Hepatocyte (in vitro differentiated cells): Measurements from ENCODE around the gene AAGAB. TPM values are rescaled to one million over a fixed set of nuclear protein-coding genes. Genes with fewer than 3 reads are reported as not detected.
"Not testable (repeated sequence)": the region's sequence is repeated elsewhere in the genome, so short reads cannot be mapped to it uniquely, and the experiment has no call there.

Source experiments
- DNase-seq: peaks from one replicate; pipeline ENCODE4 v3.0.0-alpha.2; 2016; ENCODE audit warnings: low spot score
- H2AFZ ChIP-seq: fragments of 200-600 bp; sonication (generic); 2 replicates; pipeline ENCODE4 v1.6.0; 2016; ENCODE audit warnings: antibody characterized with exemption, mild to moderate bottlenecking
- H3K27ac ChIP-seq: fragments of 200-600 bp; sonication (generic); 2 replicates; pipeline ENCODE4 v1.5.1; 2016; ENCODE audit warnings: mild to moderate bottlenecking
- H3K27me3 ChIP-seq: fragments of 200-600 bp; sonication (generic); 2 replicates; pipeline ENCODE4 v1.6.1; 2016
- H3K36me3 ChIP-seq: fragments of 200-600 bp; sonication (generic); replicated peaks from 2 replicates; pipeline ENCODE4 v1.5.1; 2016; ENCODE audit warnings: low read depth; ENCODE audit not compliant: insufficient read depth
- H3K4me1 ChIP-seq: fragments of 200-600 bp; sonication (generic); 2 replicates; pipeline ENCODE4 v1.5.1; 2016; ENCODE audit warnings: mild to moderate bottlenecking, moderate library complexity; ENCODE audit not compliant: insufficient read depth
- H3K4me2 ChIP-seq: fragments of 200-600 bp; sonication (generic); 2 replicates; pipeline ENCODE4 v1.6.0; 2016
- H3K4me3 ChIP-seq: fragments of 200-600 bp; sonication (generic); 2 replicates; pipeline ENCODE4 v1.5.1; 2016; ENCODE audit warnings: mild to moderate bottlenecking
- H3K79me2 ChIP-seq: fragments of 200-600 bp; sonication (generic); 2 replicates; pipeline ENCODE4 v1.6.0; 2017; ENCODE audit warnings: mild to moderate bottlenecking
- H3K9me2 ChIP-seq: fragments of 200-600 bp; sonication (generic); replicated peaks from 2 replicates; pipeline ENCODE4 v1.6.0; 2017; ENCODE audit warnings: mild to moderate bottlenecking; ENCODE audit not compliant: insufficient read depth
- H3K9me3 ChIP-seq: fragments of 200-600 bp; sonication (generic); 2 replicates; pipeline ENCODE4 v1.5.1; 2016; ENCODE audit warnings: low read depth, mild to moderate bottlenecking
- H4K20me1 ChIP-seq: fragments of 200-600 bp; sonication (generic); 2 replicates; pipeline ENCODE4 v1.6.0; 2016; ENCODE audit warnings: mild to moderate bottlenecking; ENCODE audit not compliant: insufficient read depth, poor library complexity, severe bottlenecking
- EZH2 ChIP-seq: fragments of 200-600 bp; sonication (generic); IDR thresholded peaks from 2 replicates; pipeline ENCODE4 v1.6.1; 2016; ENCODE audit warnings: antibody characterized with exemption, mild to moderate bottlenecking, borderline replicate concordance
- EZH2phosphoT487 ChIP-seq: fragments of 200-600 bp; sonication (generic); IDR thresholded peaks from one replicate; pipeline ENCODE4 v1.6.1; 2018; ENCODE audit warnings: antibody characterized with exemption, mild to moderate bottlenecking, low read depth, moderate library complexity; ENCODE audit not compliant: unreplicated experiment, severe bottlenecking
- WGBS: methylation state at CpG from one replicate; pipeline ENCODE4 v1.1.6; 2016; ENCODE audit warnings: low lambda C conversion rate; ENCODE audit errors: missing lambda C conversion rate; 5-methylcytosine and 5-hydroxymethylcytosine counted together
- polyA plus RNA-seq: library from polyadenylated mRNA; unstranded; fragments of >200 nt; fragmentation: Nextera tagmentation; extraction: Ambion mirVana; gene quantifications from 2 replicates; pipeline ENCODE4 v1.2.1, GENCODE V29; 2016
- total RNA-seq: library from RNA; depleted of rRNA; stranded (reverse); fragments of >200 nt; gene quantifications from 2 replicates; pipeline ENCODE4 v1.2.3, GENCODE V29; 2014
- TF ChIP-seq, protein P1 (sequence below): fragments of 200-600 bp; sonication (generic); IDR thresholded peaks from 2 replicates; pipeline ENCODE4 v1.5.1; 2016; ENCODE audit warnings: antibody characterized with exemption, mild to moderate bottlenecking; ENCODE audit not compliant: poor library complexity

AAGAB gene
- total and polyA plus RNA-seq, 2 experiments from 2014 or later = 30.8 to 36.2 TPM

DNA sequence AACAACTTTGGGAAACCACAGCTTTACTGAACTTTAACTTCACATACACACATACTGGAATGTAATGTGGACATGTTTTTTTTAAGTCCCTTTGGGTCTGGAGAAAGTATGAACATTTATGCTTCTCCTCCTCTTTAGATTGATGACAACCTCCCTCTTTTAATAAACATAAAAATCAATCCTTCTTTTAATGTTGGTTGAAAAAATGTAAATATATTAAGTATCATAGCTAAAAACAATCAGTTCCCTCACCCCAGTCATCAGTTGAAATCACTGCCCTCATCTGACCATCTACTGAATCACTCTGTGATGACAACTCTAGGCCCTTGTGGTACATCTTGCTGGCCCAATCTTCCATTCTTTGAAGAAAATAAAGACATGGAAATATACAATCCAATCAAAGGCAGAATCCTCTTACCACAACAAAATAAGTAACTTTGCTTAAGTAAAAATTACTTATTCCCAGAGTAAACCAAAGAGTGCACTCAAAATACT, 6.4 kb downstream of the AAGAB start:
- no peak for TF ChIP-seq EZH2
- TF ChIP-seq, protein P1, sequence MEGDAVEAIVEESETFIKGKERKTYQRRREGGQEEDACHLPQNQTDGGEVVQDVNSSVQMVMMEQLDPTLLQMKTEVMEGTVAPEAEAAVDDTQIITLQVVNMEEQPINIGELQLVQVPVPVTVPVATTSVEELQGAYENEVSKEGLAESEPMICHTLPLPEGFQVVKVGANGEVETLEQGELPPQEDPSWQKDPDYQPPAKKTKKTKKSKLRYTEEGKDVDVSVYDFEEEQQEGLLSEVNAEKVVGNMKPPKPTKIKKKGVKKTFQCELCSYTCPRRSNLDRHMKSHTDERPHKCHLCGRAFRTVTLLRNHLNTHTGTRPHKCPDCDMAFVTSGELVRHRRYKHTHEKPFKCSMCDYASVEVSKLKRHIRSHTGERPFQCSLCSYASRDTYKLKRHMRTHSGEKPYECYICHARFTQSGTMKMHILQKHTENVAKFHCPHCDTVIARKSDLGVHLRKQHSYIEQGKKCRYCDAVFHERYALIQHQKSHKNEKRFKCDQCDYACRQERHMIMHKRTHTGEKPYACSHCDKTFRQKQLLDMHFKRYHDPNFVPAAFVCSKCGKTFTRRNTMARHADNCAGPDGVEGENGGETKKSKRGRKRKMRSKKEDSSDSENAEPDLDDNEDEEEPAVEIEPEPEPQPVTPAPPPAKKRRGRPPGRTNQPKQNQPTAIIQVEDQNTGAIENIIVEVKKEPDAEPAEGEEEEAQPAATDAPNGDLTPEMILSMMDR = no peak
- no peak for TF ChIP-seq EZH2phosphoT487

DNA sequence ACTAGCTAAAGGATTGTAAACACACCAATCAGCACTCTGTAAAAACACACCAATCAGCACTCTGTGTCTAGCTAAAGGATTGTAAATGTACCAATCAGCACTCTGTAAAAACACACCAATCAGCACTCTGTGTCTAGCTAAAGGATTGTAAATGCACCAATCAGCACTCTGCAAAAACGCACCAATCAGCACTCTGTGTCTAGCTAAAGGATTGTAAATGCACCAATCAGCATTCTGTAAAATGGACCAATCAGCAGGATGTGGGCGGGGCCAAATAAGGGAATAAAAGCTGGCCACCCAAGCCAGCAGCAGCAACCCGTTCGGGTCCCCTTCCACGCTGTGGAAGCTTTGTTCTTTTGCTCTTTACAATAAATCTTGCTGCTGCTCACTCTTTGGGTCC, 7.9 kb downstream of the AAGAB start:
- not testable (repeated sequence) for DNase-seq, H2AFZ ChIP-seq, H3K4me2 ChIP-seq, H3K9me3 ChIP-seq, H3K36me3 ChIP-seq, H3K4me1 ChIP-seq, H3K9me2 ChIP-seq, H3K27me3 ChIP-seq, H4K20me1 ChIP-seq, H3K27ac ChIP-seq, H3K4me3 ChIP-seq
- 97% methylated on average over 5 of the region's 5 CpGs for WGBS
- peaks cover 85% of the 10 kb centered on the region for H3K79me2 ChIP-seq

More for the DNA sequence above, 6.4 kb downstream of the AAGAB start:
- H4K20me1 ChIP-seq = no peaks in the 10 kb centered on the region
- no peak overlapping the region for H3K27ac ChIP-seq
- no peaks in the 10 kb centered on the region for H3K27me3 ChIP-seq
- H3K79me2 ChIP-seq = peaks cover 90% of the 10 kb centered on the region
- no peak overlapping the region for H3K4me2 ChIP-seq
- DNase-seq = no peak
- H3K9me2 ChIP-seq = no peaks in the 10 kb centered on the region
- H3K36me3 ChIP-seq = no peaks in the 10 kb centered on the region
- no peak overlapping the region for H3K4me3 ChIP-seq
- no peak overlapping the region for H2AFZ ChIP-seq
- peaks cover 4% of the 10 kb centered on the region for H3K4me1 ChIP-seq
- H3K9me3 ChIP-seq = no peaks in the 10 kb centered on the region

DNA sequence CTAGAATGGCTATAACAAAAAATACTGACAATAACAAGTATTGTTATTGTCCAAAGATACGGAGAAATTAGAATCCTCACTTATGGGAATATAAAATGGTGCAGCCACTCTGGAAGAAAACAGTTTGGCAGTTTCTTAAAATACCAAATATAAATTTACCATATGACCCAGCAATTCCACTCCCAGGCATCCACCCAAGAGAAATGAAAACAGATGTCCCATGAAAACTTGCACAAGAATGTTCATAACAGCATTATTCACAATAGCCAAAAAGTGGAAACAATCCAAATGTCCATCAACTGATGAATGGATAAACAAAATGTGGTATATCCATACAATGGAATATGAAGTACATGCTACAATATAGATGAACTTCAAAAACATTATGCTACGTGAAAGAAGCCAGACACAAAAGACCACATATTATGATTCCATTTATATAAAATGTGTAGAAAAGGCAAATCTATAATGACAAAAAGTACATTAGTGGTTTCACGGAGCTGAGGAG, 9.4 kb downstream of the AAGAB start:
- no peak for DNase-seq
- H3K27me3 ChIP-seq = no peaks in the 10 kb centered on the region
- no peaks in the 10 kb centered on the region for H3K36me3 ChIP-seq
- TF ChIP-seq EZH2 (no peak), EZH2phosphoT487 (no peak)
- TF ChIP-seq, protein P1 = no peak
- no peak overlapping the region for H3K27ac ChIP-seq
- no peak overlapping the region for H3K4me3 ChIP-seq
- H3K4me1 ChIP-seq = no peaks in the 10 kb centered on the region
- no peak overlapping the region for H2AFZ ChIP-seq
- H3K9me3 ChIP-seq = no peaks in the 10 kb centered on the region
- WGBS = 96% methylated on average over 3 of the region's 3 CpGs
- H3K79me2 ChIP-seq = peaks cover 79% of the 10 kb centered on the region
- H4K20me1 ChIP-seq = no peaks in the 10 kb centered on the region
- no peak overlapping the region for H3K4me2 ChIP-seq
- no peaks in the 10 kb centered on the region for H3K9me2 ChIP-seq

DNA sequence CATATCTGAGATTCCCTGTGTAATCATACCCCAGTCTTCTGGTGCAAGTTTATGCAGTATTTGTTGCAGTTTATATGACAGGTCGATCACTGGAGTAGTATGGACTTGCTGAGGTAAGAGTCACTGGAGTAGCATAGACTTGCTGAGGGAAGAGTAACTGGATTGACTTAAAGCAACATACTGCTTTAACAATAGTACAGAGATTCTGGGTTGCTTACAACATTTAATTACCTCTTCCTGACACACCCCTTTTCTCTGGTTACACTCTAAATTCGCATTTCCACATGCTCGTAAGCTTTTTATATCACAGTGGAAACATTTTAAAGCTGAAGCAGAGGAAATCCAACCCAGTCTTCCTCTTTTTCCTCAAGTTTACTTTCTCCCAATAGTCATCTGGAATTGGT, 11.8 kb downstream of the AAGAB start:
- Histone ChIP-seq H2AFZ (no peak overlapping the region), H3K79me2 (peaks cover 79% of the 10 kb centered on the region), H3K9me2 (no peaks in the 10 kb centered on the region), H3K9me3 (no peaks in the 10 kb centered on the region), H3K27me3 (no peaks in the 10 kb centered on the region), H3K4me2 (peak overlapping the region; percentile 34), H3K4me1 (no peaks in the 10 kb centered on the region), H3K36me3 (no peaks in the 10 kb centered on the region), H4K20me1 (no peaks in the 10 kb centered on the region), H3K4me3 (no peak overlapping the region), H3K27ac (peak overlapping the region; percentile 76)
- DNase-seq = peak; percentile 18
- WGBS = 64% methylated on average over 3 of the region's 3 CpGs
- no peak for TF ChIP-seq EZH2phosphoT487
- no peak for TF ChIP-seq EZH2
- TF ChIP-seq, protein P1 = no peak
